Measurements from ENCODE around the gene TYK2.
A peak's percentile ranks its signal among the peaks of the same experiment; 100 is the strongest.

TYK2 gene

DNA sequence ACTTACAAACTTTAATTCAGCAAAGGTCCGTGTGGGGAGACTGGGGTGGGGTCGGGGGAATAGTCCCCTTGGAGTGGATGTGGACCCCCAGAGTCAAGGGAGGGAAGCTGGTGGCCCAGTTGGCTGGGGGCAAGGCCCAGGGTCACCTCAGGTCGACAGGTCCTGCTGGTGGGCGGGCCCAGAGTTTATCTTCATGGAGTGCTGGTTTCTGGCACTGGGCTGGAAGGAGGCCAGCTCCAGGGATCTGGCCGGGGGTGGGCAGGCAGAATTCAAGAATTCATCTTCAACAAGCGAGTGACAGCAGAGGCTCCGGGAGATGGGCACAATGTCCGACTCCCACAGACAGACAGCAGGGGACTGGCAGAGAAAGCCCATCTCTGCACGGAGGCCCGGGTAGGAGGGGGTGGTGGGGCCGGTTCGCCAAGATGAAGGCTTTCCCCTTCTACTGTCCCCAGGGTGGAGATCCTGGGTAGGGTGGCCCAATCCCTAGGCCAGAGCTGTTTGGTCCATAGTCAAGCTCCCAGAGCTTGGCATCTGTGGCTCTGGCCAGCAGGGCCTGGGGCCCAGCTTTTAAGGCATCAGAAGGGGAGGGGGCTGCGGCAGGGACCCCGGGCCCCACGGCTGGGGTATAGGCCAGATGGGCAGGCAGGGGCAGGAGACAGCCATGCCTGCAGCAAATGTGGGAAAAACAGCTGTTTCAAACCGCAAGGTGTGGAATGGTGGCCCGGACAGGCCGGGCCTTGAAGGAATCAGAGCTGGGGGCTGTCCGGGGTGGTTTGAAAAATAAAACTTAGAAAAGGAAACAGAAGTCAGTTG lies 63.9 kb downstream of the TYK2 start:
- H3K9me3 ChIP-seq (ENCODE audit: insufficient read depth, low read depth, low read length), result no peaks in the 10 kb centered on the region
- TF ChIP-seq EZH2phosphoT487 (IDR thresholded peaks at IDR 0.05; ENCODE audit: borderline replicate concordance), result no peak
- TF ChIP-seq CTCF (conservative IDR thresholded peaks at IDR 0.05; ENCODE audit: low read length), result no peak
- H3K4me2 ChIP-seq (ENCODE audit: low read depth, low read length, poor library complexity, severe bottlenecking), result peak overlapping the region; percentile 90
- H3K27me3 ChIP-seq (ENCODE audit: insufficient read depth, low read length, poor library complexity, severe bottlenecking), result no peaks in the 10 kb centered on the region
- H3K9ac ChIP-seq (ENCODE audit: low read depth, low read length, poor library complexity, severe bottlenecking), result peak overlapping the region; percentile 71
- H3K79me2 ChIP-seq (ENCODE audit: insufficient read depth, low read length), result no peaks in the 10 kb centered on the region
- no peak overlapping the region for H2AFZ ChIP-seq (ENCODE audit: low read length)
- peaks cover 5% of the 10 kb centered on the region for H3K4me1 ChIP-seq (ENCODE audit: insufficient read depth, low read length, poor library complexity, severe bottlenecking)
- peaks cover 47% of the 10 kb centered on the region; the same call in 1 of the 2 replicates for H3K36me3 ChIP-seq (ENCODE audit: insufficient read depth, low read length)
- peak overlapping the region; percentile 85 for H3K4me3 ChIP-seq (ENCODE audit: low read length, poor library complexity, severe bottlenecking)
- H3K9me2 ChIP-seq (replicated peaks; ENCODE audit: low read depth, low read length), result no peaks in the 10 kb centered on the region
- peaks cover 6% of the 10 kb centered on the region; the same call in 1 of the 2 replicates for H3F3A ChIP-seq (ENCODE audit: low read depth)
- H4K20me1 ChIP-seq (ENCODE audit: insufficient read depth, low read length, poor library complexity, severe bottlenecking), result no peaks in the 10 kb centered on the region

DNA sequence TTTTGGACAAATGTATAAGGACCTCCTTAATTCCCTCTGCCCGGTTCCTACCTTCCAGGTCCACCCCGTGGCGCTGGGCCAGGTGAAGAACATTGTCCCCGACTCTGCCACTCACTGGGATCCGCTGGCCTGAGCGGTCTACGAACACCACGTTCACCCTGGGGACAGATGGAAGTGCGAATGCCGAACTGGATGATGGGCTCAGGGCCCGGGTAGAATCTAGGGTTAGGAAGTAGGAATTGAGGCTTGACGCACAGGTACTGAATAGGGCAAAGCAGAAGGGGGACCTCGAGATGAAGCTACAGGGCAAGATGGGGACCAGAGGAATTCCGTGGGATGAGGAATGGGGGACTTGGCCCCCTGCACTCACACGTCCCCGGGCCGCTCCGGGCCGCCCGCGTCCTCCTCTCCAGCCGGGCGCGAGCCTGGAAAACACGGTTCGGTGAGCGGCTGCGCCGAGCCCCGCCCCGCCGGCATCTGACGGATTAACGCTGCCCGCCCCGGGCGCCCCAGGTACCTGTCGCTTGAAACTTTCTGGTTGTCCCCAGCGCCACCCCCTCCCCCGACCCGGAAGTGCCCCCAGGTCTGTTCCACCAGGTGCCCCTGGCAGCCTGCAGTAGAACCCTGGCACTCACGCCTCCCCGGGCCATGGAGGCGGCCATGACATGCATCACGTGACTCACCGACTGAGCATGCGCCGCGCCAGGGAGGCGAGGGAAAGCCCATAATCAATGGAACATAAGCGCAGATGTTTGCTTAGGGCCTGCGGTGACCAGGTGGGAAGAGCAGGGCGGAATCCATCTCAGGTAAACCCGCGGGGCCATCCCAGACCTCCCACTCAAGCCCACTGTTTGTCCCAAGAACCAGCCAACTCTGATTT lies 64.8 kb downstream of the TYK2 start, which contains the start of gene FDX2:
Gene FDX2, minus strand, starts transcription at position 681 of the 880 bp plus-strand sequence. Its CDS starts 19 bp downstream, at position 662.
- peak within 1 kb of the TSS; percentile 71 for H3K9ac ChIP-seq (ENCODE audit: low read depth, low read length, poor library complexity, severe bottlenecking)
- H3F3A ChIP-seq (ENCODE audit: low read depth), result peaks cover 6% of the 10 kb centered on the region; the same call in 1 of the 2 replicates
- peaks cover 38% of the 10 kb centered on the region; the same call in 1 of the 2 replicates for H3K36me3 ChIP-seq (ENCODE audit: insufficient read depth, low read length)
- TF ChIP-seq EZH2phosphoT487 (IDR thresholded peaks at IDR 0.05; ENCODE audit: borderline replicate concordance) (no peak), CTCF (conservative IDR thresholded peaks at IDR 0.05; ENCODE audit: low read length) (no peak)
- peak within 1 kb of the TSS; percentile 85 for H3K4me3 ChIP-seq (ENCODE audit: low read length, poor library complexity, severe bottlenecking)
- H2AFZ ChIP-seq (ENCODE audit: low read length), result peak within 1 kb of the TSS; percentile 95
- no peaks in the 10 kb centered on the region for H3K27me3 ChIP-seq (ENCODE audit: insufficient read depth, low read length, poor library complexity, severe bottlenecking)
- peak within 1 kb of the TSS; percentile 90 for H3K4me2 ChIP-seq (ENCODE audit: low read depth, low read length, poor library complexity, severe bottlenecking)
- no peaks in the 10 kb centered on the region for H4K20me1 ChIP-seq (ENCODE audit: insufficient read depth, low read length, poor library complexity, severe bottlenecking)
- H3K4me1 ChIP-seq (ENCODE audit: insufficient read depth, low read length, poor library complexity, severe bottlenecking), result peaks cover 5% of the 10 kb centered on the region
- H3K9me2 ChIP-seq (replicated peaks; ENCODE audit: low read depth, low read length), result no peaks in the 10 kb centered on the region
- H3K9me3 ChIP-seq (ENCODE audit: insufficient read depth, low read depth, low read length), result no peaks in the 10 kb centered on the region
- no peaks in the 10 kb centered on the region for H3K79me2 ChIP-seq (ENCODE audit: insufficient read depth, low read length)

- Histone ChIP-seq H3K79me2 (ENCODE audit: insufficient read depth, low read length) (no peaks in the 10 kb centered on the region), H3K4me2 (ENCODE audit: low read depth, low read length, poor library complexity, severe bottlenecking) (no peak within 1 kb of the TSS), H3K4me1 (ENCODE audit: insufficient read depth, low read length, poor library complexity, severe bottlenecking) (no peaks in the 10 kb centered on the region), H3K9me3 (ENCODE audit: insufficient read depth, low read depth, low read length) (no peaks in the 10 kb centered on the region), H3K36me3 (ENCODE audit: insufficient read depth, low read length) (no peaks in the 10 kb centered on the region), H3K4me3 (ENCODE audit: low read length, poor library complexity, severe bottlenecking) (no peak within 1 kb of the TSS), H3K9ac (ENCODE audit: low read depth, low read length, poor library complexity, severe bottlenecking) (no peak within 1 kb of the TSS), H2AFZ (ENCODE audit: low read length) (no peak within 1 kb of the TSS), H3F3A (ENCODE audit: low read depth) (no peaks in the 10 kb centered on the region), H4K20me1 (ENCODE audit: insufficient read depth, low read length, poor library complexity, severe bottlenecking) (no peaks in the 10 kb centered on the region), H3K9me2 (replicated peaks; ENCODE audit: low read depth, low read length) (no peaks in the 10 kb centered on the region), H3K27me3 (ENCODE audit: insufficient read depth, low read length, poor library complexity, severe bottlenecking) (no peaks in the 10 kb centered on the region)
- TF ChIP-seq EZH2phosphoT487 (IDR thresholded peaks at IDR 0.05; ENCODE audit: borderline replicate concordance) (no peak), CTCF (conservative IDR thresholded peaks at IDR 0.05; ENCODE audit: low read length) (no peak)
Measured at GRCh38 chr19:10309423-10309822, 70.9 kb downstream of the TYK2 start, which contains the start of gene ZGLP1. TSS of gene ZGLP1 (minus strand) at chr19:10309815.

Data from Loucy (cell line).